ENCODE measurements around the gene APLNR.

DNA sequence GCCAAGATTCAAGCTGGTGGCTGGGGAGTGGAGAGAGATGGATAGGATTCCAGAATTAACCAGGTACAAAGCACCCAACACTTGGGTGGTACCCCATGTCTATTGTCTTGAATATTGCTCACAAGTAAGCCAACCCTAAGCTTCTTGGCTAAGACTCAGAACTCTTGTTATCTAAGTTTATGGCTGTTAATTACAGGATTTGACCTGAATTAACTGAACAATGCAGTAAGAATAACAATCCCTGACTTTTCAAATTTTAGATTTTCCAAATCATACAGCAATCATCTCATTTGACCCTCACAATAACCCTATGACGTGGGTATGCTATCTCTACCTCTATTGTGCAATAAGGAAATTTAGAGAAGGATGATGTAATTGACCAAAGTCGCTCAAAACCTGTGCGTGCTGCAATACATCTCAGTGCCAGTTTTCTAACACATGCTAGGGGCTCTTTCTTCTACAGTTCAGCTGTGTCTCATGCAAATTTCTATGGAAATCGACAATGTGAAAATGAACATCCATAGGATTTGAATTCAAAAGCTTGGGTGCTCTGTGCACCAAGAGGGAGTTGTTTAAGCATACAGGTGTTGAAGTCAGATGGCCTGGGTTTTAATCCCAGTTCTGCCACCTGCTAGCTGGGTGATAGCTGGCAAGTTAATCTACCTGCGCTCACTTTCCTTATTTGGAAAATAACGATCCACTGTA lies 40.1 kb upstream of the APLNR start:
- TF ChIP-seq GABPA (IDR thresholded peaks at IDR 0.05 in 1 of 2, conservative IDR thresholded peaks at IDR 0.05 in 1 of 2) (no peak), SP1 (IDR thresholded peaks at IDR 0.05) (no peak)
- TF ChIP-seq, protein P1, sequence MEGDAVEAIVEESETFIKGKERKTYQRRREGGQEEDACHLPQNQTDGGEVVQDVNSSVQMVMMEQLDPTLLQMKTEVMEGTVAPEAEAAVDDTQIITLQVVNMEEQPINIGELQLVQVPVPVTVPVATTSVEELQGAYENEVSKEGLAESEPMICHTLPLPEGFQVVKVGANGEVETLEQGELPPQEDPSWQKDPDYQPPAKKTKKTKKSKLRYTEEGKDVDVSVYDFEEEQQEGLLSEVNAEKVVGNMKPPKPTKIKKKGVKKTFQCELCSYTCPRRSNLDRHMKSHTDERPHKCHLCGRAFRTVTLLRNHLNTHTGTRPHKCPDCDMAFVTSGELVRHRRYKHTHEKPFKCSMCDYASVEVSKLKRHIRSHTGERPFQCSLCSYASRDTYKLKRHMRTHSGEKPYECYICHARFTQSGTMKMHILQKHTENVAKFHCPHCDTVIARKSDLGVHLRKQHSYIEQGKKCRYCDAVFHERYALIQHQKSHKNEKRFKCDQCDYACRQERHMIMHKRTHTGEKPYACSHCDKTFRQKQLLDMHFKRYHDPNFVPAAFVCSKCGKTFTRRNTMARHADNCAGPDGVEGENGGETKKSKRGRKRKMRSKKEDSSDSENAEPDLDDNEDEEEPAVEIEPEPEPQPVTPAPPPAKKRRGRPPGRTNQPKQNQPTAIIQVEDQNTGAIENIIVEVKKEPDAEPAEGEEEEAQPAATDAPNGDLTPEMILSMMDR (IDR thresholded peaks at IDR 0.05; ENCODE audit: low read depth, low read length, missing input control): no peak
- TF ChIP-seq, protein P2, sequence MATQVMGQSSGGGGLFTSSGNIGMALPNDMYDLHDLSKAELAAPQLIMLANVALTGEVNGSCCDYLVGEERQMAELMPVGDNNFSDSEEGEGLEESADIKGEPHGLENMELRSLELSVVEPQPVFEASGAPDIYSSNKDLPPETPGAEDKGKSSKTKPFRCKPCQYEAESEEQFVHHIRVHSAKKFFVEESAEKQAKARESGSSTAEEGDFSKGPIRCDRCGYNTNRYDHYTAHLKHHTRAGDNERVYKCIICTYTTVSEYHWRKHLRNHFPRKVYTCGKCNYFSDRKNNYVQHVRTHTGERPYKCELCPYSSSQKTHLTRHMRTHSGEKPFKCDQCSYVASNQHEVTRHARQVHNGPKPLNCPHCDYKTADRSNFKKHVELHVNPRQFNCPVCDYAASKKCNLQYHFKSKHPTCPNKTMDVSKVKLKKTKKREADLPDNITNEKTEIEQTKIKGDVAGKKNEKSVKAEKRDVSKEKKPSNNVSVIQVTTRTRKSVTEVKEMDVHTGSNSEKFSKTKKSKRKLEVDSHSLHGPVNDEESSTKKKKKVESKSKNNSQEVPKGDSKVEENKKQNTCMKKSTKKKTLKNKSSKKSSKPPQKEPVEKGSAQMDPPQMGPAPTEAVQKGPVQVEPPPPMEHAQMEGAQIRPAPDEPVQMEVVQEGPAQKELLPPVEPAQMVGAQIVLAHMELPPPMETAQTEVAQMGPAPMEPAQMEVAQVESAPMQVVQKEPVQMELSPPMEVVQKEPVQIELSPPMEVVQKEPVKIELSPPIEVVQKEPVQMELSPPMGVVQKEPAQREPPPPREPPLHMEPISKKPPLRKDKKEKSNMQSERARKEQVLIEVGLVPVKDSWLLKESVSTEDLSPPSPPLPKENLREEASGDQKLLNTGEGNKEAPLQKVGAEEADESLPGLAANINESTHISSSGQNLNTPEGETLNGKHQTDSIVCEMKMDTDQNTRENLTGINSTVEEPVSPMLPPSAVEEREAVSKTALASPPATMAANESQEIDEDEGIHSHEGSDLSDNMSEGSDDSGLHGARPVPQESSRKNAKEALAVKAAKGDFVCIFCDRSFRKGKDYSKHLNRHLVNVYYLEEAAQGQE (IDR thresholded peaks at IDR 0.05): no peak

Measured in liver (tissue), 3 donors.